ENCODE results near the gene EXOC3L1.

EXOC3L1 gene

DNA sequence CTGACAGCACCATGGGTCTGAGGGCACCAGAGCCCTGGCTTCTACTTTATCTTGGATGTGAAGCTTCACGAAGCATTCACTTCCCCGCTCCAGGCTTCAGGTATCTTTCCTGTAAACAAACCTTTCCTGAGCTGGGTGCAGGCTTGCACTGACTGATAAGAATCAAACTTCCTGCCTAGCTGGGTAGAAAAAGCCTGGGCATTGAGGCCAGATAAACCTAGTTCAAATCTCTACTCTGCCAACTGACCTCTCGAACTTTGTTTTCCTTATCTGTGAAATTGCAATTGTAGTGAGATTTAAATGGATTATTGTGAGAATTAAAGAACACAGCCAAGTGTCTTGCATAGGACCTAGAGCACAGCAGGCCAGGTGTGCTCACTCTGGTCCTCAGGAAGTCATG, 34.1 kb upstream of the EXOC3L1 start:
- FAIRE-seq (no peak), DNase-seq (ENCODE audit: extremely low spot score, insufficient read length, low read depth) (no peak)

DNA sequence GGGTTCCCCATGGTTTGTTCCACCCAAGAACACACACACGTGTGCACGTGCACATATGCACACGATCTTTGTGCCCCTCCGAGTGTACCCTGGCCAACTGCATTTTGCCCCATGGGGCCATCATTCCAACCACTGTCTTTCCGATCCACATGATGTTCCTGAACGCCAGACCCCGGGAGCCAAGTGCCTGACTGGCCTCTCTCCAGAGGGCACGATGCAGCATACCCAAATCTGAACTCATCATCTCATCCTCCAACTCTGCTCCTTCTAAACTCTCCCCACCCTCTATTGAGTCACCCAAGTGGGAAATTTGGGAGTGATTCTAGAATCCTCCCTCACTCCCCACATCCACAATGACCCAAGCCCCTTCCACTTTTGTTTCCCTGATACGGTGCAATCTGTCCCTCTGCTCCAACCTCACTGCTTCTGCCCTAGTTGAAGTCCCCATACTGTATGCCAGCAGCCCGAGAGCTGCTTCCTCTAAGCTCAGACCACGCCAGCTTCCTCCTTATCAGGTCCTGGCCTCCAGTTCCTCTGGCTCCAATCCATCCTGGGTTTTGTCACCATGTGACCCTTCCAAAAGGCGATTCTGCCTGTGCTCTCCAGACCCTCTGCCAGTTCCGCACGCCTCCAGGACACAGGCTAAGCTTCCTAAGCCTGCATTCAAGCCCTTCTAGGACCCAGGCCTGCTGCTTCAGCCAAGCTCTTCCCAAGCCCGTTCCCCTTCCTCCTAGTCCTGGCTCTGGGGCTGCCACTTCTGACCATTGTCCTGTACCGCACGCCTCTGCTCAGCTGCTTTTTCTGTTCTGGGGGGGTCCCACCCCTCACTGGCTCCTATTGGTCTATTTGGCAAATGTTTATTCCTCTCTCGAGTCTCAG, 26.9 kb upstream of the EXOC3L1 start:
- FAIRE-seq = no peak
- DNase-seq (ENCODE audit: extremely low spot score, insufficient read length, low read depth) = no peak

DNA sequence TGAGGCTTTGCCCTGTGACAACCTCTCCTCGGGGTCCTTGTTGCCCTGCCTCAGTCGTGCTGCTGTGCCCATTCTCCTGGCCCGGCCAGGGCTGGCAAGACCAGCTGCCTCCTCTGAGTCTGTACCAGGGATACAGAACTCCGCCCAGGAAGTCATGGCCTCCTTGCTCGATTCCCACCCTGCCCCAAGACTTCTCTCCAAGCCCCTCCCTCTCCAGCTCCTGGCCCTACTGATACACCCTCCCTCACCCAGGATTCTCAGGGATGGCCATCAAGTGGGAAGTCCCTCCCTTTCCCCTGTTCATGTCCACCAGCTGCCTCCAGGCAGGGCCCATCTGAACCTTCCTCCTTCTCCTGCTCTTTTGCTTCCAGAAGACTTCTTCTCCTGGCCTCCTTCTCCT, 25.8 kb upstream of the EXOC3L1 start:
- FAIRE-seq = no peak

DNA sequence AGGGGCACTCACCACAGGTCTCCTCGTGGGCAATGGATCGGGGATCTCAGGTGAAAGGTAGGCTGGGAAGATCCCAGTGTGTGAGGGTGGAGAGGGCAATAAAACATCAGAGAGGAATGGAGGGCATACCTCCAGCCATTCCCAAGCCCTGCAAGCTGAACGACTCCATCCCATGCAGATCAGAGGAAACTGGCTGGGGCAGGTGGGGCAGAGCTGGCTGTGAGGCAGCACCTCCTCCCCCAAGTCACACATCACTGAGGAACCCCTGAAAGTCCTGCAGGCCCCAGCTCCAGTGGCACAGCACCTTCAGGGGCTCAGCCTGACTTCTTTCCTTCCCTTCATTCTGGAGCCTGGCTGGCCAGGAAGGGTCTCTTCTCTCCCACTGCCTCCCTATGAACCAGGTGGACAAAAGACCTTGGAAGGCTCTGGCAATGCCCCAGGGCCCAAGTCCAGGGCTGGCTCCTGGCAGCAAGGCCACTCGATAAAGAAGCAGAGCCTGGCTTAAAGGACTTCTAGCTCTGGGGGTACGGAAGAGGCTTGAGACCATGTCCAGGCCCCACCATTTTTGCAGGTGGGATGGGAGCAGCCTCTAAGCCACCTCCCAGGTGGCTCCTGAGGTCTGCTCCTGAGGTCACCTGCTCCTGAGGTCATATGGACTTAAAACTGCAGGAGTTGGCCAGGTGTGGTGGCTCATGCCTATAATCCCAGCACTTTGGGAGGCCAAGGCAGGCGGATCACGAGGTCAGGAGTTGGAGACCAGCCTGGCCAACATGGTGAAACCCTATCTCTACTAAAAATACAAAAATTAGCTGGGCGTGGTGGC, 23.5 kb upstream of the EXOC3L1 start:
- DNase-seq (ENCODE audit: extremely low spot score, insufficient read length, low read depth) = no peak
- FAIRE-seq = no peak

More for the DNA sequence above, 25.8 kb upstream of the EXOC3L1 start:
- DNase-seq (ENCODE audit: extremely low spot score, insufficient read length, low read depth) = no peak

DNA sequence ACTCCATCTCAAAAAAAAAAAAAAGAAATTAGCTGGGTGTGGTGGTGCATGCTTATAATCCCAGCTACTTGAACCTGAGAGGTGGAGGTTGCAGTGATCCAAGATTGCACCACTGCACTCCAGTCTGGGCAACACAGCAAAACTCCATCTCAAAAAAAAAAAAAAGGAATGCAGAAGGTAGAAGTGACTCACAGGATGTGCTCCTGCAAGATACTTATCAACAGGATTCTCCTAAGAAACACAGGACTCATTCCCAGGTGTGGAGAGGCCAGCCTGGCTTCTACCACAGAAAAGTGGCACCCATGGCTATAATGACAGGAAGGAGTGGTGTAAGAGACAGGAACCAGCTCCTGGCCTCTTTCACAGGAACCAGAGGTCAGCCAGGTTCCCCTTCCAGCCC, 22.8 kb upstream of the EXOC3L1 start:
- no peak for DNase-seq (ENCODE audit: extremely low spot score, insufficient read length, low read depth)

DNA sequence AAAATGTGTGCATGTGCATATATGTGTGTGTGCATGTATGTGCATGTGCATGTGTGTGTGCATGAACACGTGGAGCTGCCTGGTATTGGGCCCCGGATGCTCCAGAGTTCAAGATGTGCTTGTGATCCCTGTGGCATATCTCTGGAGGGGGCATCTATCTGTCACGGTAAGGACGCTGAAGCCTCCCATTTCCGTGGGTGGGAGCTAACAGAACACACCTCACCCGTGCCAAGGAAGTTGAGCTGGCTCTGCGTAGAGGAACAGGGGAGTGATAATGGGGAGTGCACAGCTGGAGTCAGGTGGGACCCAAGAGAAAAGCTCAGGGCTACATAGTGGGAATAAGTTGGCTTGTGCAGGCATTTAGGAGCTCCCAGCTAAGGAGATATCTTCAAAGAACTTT, 21.7 kb upstream of the EXOC3L1 start:
- FAIRE-seq = no peak

More for the DNA sequence above, 22.8 kb upstream of the EXOC3L1 start:
- FAIRE-seq = no peak

DNA sequence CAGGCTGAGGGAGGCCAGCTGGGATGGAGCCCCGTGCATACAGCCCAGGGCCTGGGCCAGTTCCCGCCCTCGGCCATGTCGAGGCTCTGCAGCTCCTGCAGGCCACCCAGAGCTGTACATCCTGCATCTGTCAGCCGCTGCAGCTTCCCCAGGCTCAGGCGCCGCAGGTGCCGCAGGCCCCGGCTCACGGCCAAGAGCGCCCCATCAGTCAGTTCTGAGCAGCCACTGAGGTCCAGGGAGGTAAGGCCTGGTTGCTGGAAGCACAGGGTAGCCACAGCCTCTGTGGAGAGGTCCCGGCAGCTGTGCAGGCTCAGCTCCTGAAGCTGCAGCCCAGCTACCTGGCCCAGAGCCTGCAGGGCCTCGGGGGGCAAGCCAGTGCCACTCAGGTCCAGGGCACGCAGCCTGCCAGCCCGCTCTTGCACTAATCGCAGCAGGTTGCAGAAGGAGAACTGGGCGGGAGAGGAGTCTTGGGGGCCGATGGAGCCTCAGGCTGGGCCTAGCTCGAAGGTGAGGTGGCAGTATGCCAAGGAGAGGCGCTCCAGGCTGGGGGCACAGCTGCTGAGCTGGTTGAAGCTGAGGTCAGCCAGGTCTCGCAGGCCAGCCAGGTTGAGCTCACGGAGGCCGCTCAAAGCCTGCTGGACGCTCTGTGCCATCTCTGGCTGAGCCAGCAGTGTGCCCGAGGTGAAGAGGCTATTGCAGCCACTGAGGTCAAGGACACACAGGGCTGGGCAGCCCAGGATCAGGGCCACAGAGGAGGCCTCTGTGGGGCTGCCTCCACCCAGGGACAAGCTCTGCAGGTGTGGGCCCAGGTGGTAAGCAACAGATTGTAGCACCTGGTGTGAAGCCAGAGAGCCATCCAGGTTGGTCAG, 20.4 kb upstream of the EXOC3L1 start:
- FAIRE-seq = no peak
- DNase-seq (ENCODE audit: extremely low spot score, insufficient read length, low read depth) = no peak

More for the DNA sequence above, 21.7 kb upstream of the EXOC3L1 start:
- no peak for DNase-seq (ENCODE audit: extremely low spot score, insufficient read length, low read depth)

DNA sequence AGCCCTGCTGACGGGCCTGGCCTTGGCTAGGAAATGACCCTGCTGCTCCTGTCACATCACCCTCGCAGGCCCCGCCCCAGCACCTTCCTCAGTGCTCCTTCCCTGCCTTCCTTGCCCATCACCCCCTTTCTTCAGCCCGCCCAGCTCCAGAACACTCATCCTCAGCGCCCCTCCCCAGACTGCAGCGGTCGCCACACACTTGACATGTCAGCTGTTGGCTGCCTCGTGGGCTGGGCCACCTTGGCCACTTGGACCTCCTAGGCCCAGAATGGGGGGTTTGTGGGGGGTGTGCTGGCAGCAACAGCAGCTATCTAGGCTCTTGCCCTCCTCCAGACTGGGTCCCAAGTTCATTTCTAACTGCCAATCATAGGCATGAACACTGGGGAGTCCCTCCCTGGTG, 19.6 kb upstream of the EXOC3L1 start:
- no peak for DNase-seq (ENCODE audit: extremely low spot score, insufficient read length, low read depth)

DNA sequence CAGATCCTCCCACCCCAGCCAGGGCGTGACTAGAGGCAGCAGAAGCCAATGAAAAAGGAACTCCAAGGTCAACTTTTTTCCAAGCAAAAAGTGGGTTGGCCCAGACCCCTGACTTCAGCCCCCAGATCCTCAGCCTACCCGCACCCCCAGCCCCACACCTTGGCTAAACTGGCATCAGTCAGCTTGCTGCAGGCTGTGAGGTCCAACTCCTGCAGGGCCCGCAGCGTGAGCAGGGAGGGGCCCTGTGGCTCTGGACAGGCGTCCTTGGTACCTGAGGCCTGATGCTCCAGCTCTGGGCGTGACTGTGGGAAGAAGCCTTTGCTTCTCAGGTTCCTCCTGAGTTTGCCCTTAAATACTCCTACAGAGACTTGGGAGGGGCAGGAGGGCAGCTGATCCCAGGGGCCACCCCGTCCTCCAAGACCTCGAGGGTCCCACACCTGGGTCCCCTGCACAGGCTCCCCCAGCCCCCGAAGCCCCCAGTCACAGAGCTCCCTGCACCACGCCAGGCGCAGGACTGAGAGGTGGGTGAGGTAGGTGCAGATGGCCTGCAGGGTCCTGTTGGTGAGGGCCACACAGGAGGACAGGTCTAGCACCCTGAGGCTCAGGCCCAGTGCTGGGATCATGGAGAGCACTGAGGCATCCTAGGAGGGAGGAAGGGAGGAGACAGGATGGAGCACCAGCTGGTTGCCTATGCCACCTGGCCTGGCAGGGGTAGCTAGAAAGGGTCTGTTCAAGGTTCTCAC, 18.4 kb upstream of the EXOC3L1 start:
- FAIRE-seq = no peak
- DNase-seq (ENCODE audit: extremely low spot score, insufficient read length, low read depth) = no peak

More for the DNA sequence above, 19.6 kb upstream of the EXOC3L1 start:
- FAIRE-seq = no peak

DNA sequence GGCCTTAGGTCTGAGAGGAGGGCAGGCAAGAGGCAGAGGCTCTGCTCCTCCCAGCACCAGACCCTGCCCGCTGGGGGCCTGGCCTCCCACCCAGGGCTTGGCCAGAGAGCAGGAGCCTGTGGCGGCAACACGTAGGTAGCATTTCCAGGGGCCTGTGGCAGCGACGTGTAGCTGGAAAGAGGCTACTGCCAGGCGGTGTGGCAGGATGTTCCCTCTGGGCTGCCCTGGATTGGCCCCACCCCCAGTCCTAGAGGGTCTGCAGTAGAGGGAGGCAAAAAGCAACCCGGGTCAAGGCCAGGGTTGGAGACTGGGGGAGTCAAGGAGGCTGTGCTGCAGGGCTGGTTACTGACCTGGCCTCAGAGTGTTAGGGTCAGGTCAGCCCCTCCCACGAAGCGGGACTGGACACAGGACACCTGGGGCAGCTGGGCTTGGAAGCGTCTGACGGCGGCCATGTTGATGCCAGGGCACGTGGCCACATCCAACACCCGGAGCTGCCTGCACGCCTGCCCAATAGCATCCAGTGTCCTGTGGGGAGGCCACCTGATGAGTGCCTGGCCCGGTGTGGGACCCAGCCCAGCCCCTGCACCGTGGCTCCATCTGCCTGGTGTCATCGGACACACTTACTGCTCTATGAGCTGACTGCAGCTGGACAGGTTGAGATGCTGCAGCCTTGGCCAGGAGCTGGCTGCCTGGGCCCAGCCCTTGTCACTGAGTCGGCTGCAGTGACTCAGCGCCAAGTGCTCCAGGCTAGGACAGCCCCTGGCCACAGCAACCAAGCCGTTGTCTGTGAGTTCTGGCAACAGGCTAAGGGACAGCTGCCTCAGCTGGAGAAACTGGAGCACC, 17.5 kb upstream of the EXOC3L1 start:
- DNase-seq (ENCODE audit: extremely low spot score, insufficient read length, low read depth) (no peak), FAIRE-seq (no peak)

DNA sequence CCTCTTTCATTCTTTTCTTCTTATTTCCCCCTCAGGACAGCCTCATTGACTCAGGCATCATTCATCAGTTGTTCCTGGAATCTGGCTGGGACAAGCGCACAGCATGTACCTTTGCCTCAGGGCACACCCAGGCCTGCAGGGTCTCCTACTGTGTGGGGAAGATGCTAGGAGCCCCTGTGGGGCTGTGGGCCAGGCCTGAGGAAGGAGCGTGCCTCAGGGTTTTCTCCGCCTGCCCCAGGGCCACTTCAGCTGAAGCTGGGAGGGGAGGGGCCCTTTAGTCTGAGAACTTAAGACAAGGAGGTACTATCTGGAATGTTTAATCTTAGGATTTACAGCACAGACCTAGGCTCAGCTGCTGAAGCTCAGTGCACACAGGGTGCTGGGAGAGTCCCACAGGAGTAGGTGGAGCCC, 16.9 kb upstream of the EXOC3L1 start:
- no peak for DNase-seq (ENCODE audit: extremely low spot score, insufficient read length, low read depth)
- no peak for FAIRE-seq

DNA sequence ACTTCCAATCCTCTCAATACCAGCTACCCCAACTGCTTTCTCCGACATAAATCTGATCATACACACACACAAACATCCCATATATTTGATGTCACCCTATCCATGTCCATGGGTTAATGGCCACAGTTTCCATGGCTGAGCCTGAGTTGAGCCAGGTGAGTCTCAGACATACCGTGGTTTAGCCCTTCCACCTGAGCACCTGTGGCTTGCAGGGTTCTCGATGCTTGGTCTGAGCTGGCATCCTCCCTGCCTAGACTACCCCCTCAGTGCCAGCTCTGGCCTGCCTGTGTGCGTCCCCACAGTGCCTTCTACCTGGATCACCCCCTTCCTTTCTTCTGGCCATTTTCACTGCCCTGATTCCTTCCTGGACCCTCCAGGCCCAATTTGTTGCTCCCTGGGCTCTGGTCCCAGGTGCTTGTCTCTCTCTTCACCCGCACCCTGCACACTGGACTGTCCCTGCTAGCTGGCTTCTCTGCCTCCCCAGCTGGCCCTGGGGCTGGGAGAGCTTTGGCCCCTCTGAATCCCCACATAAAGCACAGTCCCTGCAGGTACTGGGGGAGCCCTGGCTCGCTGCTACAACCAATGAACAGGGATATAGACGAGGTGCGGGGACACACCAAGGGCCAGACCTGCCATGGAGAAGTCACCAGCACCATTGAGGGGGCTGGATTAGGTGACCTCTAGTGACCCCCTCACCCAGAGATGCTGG, 16.3 kb upstream of the EXOC3L1 start:
- FAIRE-seq = no peak
- no peak for DNase-seq (ENCODE audit: extremely low spot score, insufficient read length, low read depth)

DNA sequence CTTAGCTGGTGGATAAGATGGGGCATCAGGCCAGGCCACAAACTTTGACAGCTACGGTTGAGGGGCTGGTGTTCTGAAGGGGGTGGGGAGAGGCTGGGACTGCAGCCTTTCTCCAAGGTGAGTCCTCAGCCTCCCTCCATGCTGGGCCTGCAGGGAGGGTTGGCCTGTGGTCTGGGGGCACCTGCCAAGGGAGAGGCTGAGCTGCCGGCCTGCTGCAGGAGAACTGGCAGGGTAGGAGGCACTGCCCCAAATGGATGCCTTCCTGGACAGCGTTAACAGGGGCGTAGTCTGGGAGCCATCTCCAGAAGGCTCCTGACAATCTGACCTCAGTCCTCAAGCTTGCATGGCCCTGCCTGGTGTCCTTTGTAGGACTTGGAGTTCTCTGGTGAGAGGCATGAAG, 14.1 kb upstream of the EXOC3L1 start:
- FAIRE-seq (no peak), DNase-seq (ENCODE audit: extremely low spot score, insufficient read length, low read depth) (no peak)

DNA sequence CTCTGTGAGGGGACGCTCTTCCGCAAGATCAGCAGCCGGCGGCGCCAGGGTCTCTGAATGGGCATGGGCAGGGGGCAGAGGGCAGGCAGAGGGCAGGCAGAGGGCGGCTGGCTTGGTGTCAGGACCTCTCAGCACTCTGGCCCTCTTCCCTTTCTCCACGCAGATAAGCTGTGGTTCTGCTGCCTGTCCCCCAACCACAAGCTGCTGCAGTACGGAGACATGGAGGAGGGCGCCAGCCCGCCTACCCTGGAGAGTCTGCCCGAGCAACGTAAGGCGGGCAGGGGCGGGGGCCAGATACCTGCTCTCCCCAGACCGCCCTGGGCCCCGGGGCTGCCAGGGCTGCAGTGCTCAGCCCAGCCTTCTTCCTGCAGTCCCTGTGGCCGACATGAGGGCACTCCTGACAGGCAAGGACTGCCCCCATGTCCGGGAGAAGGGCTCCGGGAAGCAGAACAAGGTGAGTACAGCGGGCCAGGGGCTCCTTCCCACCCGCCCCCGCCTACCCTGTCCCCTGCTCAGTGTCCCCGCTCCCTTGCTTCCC, 13.1 kb upstream of the EXOC3L1 start:
- FAIRE-seq (no peak), DNase-seq (ENCODE audit: extremely low spot score, insufficient read length, low read depth) (no peak)

DNA sequence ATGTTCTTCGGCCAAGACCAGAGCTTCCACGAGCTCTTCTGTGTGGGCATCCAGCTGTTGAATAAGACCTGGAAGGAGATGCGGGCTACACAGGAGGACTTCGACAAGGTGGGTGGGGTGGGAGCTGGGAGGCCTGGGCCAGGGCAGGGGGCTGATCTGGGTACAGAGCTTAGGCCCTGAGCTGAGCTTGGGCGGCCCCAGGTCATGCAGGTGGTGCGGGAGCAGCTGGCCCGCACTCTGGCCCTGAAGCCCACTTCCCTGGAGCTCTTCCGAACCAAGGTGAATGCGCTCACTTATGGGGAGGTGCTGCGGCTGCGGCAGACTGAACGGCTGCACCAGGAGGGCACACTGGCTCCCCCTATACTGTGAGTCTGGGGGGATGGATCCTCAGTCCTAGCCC, 12.5 kb upstream of the EXOC3L1 start:
- DNase-seq (ENCODE audit: extremely low spot score, insufficient read length, low read depth) = no peak
- no peak for FAIRE-seq

DNA sequence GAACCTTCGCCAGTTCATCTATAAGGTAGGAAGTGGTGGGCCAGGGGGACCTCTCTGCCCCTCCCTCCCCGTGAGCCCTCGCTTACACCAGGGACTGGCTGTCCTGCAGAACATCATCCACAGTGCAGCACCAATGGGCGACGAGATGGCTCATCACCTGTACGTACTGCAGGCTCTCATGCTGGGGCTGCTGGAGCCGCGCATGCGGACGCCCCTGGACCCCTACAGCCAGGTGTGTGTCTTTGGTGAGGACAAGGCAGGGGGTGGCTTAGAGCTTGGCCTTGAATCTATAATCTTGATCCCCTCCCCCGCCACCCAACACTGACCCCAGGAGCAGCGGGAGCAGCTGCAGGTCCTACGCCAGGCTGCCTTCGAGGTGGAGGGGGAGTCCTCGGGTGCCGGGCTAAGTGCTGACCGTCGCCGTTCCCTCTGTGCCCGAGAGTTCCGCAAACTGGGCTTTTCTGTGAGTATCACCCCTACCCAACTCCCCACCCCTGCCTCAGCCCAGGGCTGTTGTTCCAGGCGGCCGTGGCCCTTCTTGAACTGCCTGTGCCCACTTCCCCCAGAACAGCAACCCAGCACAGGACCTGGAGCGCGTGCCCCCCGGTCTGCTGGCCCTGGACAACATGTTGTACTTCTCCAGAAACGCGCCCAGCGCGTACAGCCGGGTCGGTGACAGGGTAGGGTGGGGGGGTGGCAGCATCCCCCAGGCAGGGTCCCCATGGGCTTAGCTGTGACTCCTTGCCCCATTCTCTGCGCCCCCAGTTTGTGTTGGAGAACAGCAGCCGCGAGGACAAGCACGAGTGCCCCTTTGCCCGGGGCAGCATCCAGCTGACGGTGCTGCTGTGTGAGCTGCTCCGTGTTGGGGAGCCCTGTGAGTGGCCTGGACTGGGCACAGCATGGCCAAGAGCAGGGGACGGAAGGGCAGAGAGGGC, 11.7 kb upstream of the EXOC3L1 start:
- no peak for DNase-seq (ENCODE audit: extremely low spot score, insufficient read length, low read depth)
- no peak for FAIRE-seq

DNA sequence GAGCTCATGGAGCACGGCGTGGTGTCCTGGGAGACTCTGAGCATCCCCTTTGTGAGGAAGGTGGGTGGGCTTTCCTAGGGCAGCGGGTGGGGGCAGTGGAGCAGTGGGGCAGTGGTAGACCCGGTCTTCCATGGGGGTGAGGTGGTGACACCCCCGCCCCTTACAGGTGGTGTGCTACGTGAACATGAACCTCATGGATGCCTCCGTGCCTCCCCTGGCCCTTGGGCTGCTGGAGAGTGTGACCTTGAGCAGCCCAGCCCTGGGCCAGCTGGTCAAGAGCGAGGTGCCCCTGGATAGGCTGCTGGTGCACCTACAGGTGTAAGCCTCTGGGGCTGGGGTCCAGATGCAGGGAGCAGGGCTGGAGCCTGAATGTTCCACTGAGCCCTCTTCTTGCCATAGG, 10.6 kb upstream of the EXOC3L1 start:
- no peak for FAIRE-seq
- DNase-seq (ENCODE audit: extremely low spot score, insufficient read length, low read depth) = no peak
